ENCODE results near the gene CR1L.

DNA sequence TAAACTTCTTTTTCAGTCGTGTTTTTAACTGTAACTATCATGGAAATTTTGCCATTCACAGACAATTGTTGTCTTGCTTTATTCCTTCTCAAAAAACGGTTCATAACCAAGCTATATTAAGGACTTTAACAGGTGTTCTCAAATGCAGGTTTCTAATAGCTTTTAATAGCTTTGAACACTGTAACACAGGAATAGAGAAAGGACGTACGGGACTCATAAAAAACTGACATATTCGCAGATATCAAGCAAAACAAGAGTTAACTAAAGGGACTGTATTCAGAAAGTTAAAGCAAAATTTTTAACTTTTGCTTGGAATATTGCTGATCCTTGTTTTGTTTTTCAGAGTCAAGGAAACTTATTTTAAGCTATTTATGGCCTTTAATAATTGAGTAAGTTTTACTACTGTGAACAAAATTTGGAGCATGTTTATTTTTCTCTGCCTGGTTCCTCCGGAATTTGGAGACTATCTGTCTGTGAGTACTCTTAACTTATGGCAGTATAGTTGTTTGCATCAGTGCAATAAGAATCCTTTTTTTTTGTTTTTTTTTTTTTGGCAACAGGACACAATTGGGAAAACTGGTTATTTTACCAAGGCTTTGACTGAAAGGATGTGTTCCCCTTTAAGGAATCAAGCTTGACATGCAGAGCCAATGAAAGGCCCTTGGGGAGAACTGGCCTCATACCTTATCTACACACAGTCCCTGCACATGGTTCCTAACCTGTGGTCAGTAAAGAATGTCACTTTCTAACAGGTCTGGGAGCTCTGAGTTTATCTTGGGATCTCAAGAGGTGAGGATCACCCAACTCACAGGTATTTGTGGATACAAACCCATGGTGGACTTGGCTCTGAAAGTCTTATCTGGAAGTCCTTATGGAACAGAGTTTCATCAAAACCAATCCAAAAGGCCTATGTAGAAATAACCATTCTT lies 101.2 kb downstream of the CR1L start:
- TF ChIP-seq CTCF (IDR thresholded peaks at IDR 0.05; ENCODE audit: insufficient read depth, low read length): no peak
- TF ChIP-seq POLR2AphosphoS5 (IDR thresholded peaks at IDR 0.05; ENCODE audit: low read depth): no peak
- TF ChIP-seq, protein P1, sequence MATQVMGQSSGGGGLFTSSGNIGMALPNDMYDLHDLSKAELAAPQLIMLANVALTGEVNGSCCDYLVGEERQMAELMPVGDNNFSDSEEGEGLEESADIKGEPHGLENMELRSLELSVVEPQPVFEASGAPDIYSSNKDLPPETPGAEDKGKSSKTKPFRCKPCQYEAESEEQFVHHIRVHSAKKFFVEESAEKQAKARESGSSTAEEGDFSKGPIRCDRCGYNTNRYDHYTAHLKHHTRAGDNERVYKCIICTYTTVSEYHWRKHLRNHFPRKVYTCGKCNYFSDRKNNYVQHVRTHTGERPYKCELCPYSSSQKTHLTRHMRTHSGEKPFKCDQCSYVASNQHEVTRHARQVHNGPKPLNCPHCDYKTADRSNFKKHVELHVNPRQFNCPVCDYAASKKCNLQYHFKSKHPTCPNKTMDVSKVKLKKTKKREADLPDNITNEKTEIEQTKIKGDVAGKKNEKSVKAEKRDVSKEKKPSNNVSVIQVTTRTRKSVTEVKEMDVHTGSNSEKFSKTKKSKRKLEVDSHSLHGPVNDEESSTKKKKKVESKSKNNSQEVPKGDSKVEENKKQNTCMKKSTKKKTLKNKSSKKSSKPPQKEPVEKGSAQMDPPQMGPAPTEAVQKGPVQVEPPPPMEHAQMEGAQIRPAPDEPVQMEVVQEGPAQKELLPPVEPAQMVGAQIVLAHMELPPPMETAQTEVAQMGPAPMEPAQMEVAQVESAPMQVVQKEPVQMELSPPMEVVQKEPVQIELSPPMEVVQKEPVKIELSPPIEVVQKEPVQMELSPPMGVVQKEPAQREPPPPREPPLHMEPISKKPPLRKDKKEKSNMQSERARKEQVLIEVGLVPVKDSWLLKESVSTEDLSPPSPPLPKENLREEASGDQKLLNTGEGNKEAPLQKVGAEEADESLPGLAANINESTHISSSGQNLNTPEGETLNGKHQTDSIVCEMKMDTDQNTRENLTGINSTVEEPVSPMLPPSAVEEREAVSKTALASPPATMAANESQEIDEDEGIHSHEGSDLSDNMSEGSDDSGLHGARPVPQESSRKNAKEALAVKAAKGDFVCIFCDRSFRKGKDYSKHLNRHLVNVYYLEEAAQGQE (IDR thresholded peaks at IDR 0.05; ENCODE audit: insufficient replicate concordance, low read depth): no peak
- TF ChIP-seq GABPA (IDR thresholded peaks at IDR 0.05; ENCODE audit: low read depth): no peak
- TF ChIP-seq SPI1 (IDR thresholded peaks at IDR 0.05; ENCODE audit: borderline replicate concordance, low read depth): no peak

All from HL-60 (cell line).